ENCODE measurements around the gene NAALADL1.
"Not testable (repeated sequence)": the region's sequence is repeated elsewhere in the genome, so short reads cannot be mapped to it uniquely, and the experiment has no call there.

NAALADL1 gene

GRCh38 chr11:65013130-65013887 lies 45.0 kb downstream of the NAALADL1 start:
- H3K36me3 ChIP-seq = peaks cover 2% of the 10 kb centered on the region

DNA sequence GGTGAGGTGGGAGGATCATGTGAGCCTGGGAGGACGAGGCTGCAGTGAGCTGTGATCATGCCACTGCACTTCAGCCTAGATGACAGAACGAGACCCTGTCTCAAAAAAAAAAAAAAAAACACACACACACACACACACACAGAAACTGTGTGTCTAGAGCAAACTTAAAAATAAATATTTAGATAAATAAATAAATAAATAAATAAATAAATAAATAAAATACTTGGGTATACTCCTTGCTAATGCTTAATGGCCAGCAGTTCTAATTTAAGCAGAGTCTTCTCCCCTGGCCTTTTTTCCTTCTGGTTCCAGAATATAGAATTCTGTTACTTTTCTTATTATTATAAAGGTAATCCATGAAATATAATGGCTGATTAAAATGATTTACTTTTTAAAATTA lies 49.5 kb downstream of the NAALADL1 start:
- H3K4me1 ChIP-seq (ENCODE audit: control insufficient read depth in 1 of 2, insufficient read depth in 1 of 2, low read depth in 1 of 2, low read length in 1 of 2) = peaks cover 8 to 10% of the 10 kb centered on the region in 2 experiments
- H3K27me3 ChIP-seq = no peaks in the 10 kb centered on the region
- H3K4me3 ChIP-seq (ENCODE audit: low read depth in 1 of 2, low read length in 1 of 2) = no peak overlapping the region
- H3K27ac ChIP-seq = no peak overlapping the region
- H3K9me3 ChIP-seq = no peaks in the 10 kb centered on the region
- no peaks in the 10 kb centered on the region for H3K36me3 ChIP-seq
- no peak for TF ChIP-seq CTCF (IDR thresholded peaks at IDR 0.05)

More at GRCh38 chr11:65013130-65013887, 45.0 kb downstream of the NAALADL1 start:
- no peaks in the 10 kb centered on the region for H3K9me3 ChIP-seq
- peak overlapping the region; percentile 91 for H3K27ac ChIP-seq
- no peaks in the 10 kb centered on the region for H3K27me3 ChIP-seq
- TF ChIP-seq CTCF (IDR thresholded peaks at IDR 0.05) = peak; percentile 95
- peaks cover 20 to 22% of the 10 kb centered on the region in 2 experiments for H3K4me1 ChIP-seq (ENCODE audit: control insufficient read depth in 1 of 2, insufficient read depth in 1 of 2, low read depth in 1 of 2, low read length in 1 of 2)
- H3K4me3 ChIP-seq (ENCODE audit: low read depth in 1 of 2, low read length in 1 of 2) = peak overlapping the region; percentile 96 to 98

DNA sequence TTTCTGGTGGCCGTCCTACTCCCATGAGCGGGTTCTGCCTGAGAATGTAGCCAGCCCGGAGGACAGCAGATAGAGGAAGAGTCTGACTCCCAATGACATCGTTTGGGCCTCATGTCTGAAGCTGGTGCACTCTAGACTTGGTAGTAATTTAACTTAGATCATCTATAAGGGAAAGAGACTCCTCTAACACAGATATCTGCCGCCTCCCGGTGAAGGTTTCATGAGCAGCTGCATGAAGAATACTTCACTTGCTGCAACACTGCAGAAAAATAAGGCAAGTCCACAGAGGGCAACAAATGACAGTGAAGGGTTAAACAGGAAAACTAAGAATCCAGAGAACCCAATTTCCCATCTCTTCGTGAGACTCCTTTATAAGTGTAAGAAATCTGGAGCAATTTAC lies 50.3 kb downstream of the NAALADL1 start:
- Histone ChIP-seq H3K27me3 (no peaks in the 10 kb centered on the region), H3K4me1 (ENCODE audit: control insufficient read depth in 1 of 2, insufficient read depth in 1 of 2, low read depth in 1 of 2, low read length in 1 of 2) (peaks cover 4 to 5% of the 10 kb centered on the region in 2 experiments), H3K4me3 (ENCODE audit: low read depth in 1 of 2, low read length in 1 of 2) (no peak overlapping the region), H3K9me3 (no peaks in the 10 kb centered on the region), H3K36me3 (no peaks in the 10 kb centered on the region), H3K27ac (no peak overlapping the region)
- no peak for TF ChIP-seq CTCF (IDR thresholded peaks at IDR 0.05)

GRCh38 chr11:65003968-65004367 lies 54.4 kb downstream of the NAALADL1 start:
- H3K27me3 ChIP-seq; H3K4me1 ChIP-seq (ENCODE audit: control insufficient read depth in 1 of 2, insufficient read depth in 1 of 2, low read depth in 1 of 2, low read length in 1 of 2); H3K9me3 ChIP-seq; H3K4me3 ChIP-seq (ENCODE audit: low read depth in 1 of 2, low read length in 1 of 2); H3K27ac ChIP-seq; H3K36me3 ChIP-seq: not testable (repeated sequence)

DNA sequence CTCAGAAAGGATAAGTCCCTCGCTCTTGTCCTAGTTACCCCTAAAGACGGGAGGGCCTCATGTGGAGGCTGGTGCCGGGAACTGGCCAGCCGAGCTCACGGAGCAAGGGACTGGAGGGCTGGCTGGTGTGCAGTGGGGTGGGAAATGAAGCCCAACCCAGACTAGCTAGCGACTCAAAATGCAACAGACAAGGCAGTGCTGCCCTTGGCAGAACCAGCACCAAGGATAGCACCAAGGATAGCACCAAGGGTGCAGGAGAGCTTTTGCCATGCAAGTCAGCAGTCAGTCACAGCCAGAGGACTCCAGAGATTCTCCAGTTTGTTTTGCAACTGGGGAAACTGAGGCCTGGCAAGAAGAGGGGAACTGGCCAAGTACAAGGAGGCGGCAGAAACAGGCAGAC lies 55.1 kb downstream of the NAALADL1 start:
- H3K4me1 ChIP-seq (ENCODE audit: control insufficient read depth in 1 of 2, insufficient read depth in 1 of 2, low read depth in 1 of 2, low read length in 1 of 2) = no peaks in the 10 kb centered on the region
- H3K4me3 ChIP-seq (ENCODE audit: low read depth in 1 of 2, low read length in 1 of 2) = no peak overlapping the region
- no peaks in the 10 kb centered on the region for H3K9me3 ChIP-seq
- no peaks in the 10 kb centered on the region for H3K27me3 ChIP-seq
- TF ChIP-seq CTCF (IDR thresholded peaks at IDR 0.05) = no peak
- no peak overlapping the region for H3K27ac ChIP-seq
- no peaks in the 10 kb centered on the region for H3K36me3 ChIP-seq

DNA sequence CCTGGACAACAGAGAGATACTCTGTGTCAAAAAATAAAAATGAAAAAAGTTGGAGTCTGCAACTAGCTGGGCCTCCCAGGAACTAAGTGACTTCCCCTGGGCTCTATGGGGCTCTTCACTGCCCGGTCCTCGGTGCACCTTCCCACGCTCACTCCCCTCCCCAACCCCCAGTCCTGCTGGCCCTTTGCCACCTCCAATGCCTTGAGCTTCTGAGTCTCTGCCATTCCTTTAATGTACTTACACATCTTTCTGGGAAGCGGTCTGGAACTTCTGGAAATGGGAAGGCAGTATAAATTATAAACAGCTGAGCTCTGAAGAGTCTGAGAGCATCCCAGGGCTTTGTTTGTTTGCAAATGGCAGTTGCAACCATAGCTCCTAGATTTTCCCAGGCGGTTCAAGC lies 55.6 kb downstream of the NAALADL1 start:
- Histone ChIP-seq H3K36me3 (no peaks in the 10 kb centered on the region), H3K27me3 (no peaks in the 10 kb centered on the region), H3K27ac (no peak overlapping the region), H3K4me1 (ENCODE audit: control insufficient read depth in 1 of 2, insufficient read depth in 1 of 2, low read depth in 1 of 2, low read length in 1 of 2) (no peaks in the 10 kb centered on the region), H3K4me3 (ENCODE audit: low read depth in 1 of 2, low read length in 1 of 2) (no peak overlapping the region), H3K9me3 (no peaks in the 10 kb centered on the region)
- TF ChIP-seq CTCF (IDR thresholded peaks at IDR 0.05) = no peak

Measured in neutrophil (primary cell).